K562 (cell line): Measurements from ENCODE around the gene MPL. TPM values are rescaled to one million over a fixed set of nuclear protein-coding genes. Genes with fewer than 3 reads are reported as not detected.

Source experiments
- ATAC-seq: fragments of 200-7000 bp; cut with Tn5 transposase; 3 replicates; pipeline ENCODE4 v1.9.1; 2020; ENCODE audit warnings: moderate library complexity
- BruUV-seq: library from RNA; stranded (reverse); fragments of 400-500 nt; replicated peaks from 2 replicates; lab custom pipeline; 2021; lab: Mats Ljungman, UMichigan
- CTCF ChIA-PET: fragments of 300-600 bp; formaldehyde crosslinking; extraction: SDS; loops from one replicate; lab custom pipeline; 2021; ENCODE audit warnings: low intra/inter-chr PET ratio; lab: Yijun Ruan, JAX
- POLR2A ChIA-PET: fragments of 300-600, 350-650 bp; sonication (Branson Sonifier 250); formaldehyde crosslinking; extraction: SDS; loops from one replicate; lab custom pipeline; 2021; ENCODE audit warnings: antibody characterized with exemption, inconsistent platforms; lab: Yijun Ruan, JAX
- DNase-seq, 4 experiments: peaks; one replicate each; pipeline versions ENCODE4 v3.0.0 to v3.0.0-alpha.2; 2011 to 2018; ENCODE audit warnings: low spot score in 3 of 4, mixed read lengths in 3 of 4; ENCODE audit errors: extremely low read depth in 1 of 4
- FAIRE-seq: peaks from 2 replicates; lab custom pipeline; 2011; peaks lifted over from hg19 to GRCh38; lab: Jason Lieb, UNC
- H2AFZ ChIP-seq: 2 replicates; pipeline ENCODE4 v1.6.0; 2011; ENCODE audit warnings: low read depth, low read length, control low read depth, inconsistent platforms
- H3K27ac ChIP-seq: fragments of 200-600 bp; 3 replicates; pipeline ENCODE4 v1.8.0; 2011; ENCODE audit warnings: low read depth, mild to moderate bottlenecking, control low read depth, inconsistent platforms, low read length, moderate library complexity, mixed read lengths; ENCODE audit errors: extremely low read depth
- H3K27me3 ChIP-seq, 2 experiments: fragments of 300-600 bp in 1 of 2; 2 replicates in 1 of 2; 3 replicates in 1 of 2; pipeline versions ENCODE4 v1.6.0 to v1.8.0; 2011; ENCODE audit warnings: inconsistent platforms in 2 of 2, low read length in 2 of 2, mild to moderate bottlenecking in 1 of 2, mixed read lengths in 1 of 2, moderate library complexity in 1 of 2; ENCODE audit not compliant: control insufficient read depth in 2 of 2, insufficient read depth in 2 of 2
- H3K36me3 ChIP-seq: fragments of 300-600 bp; 3 replicates; pipeline ENCODE4 v1.8.0; 2011; ENCODE audit warnings: mild to moderate bottlenecking, low read length, inconsistent platforms; ENCODE audit not compliant: control insufficient read depth, insufficient read depth
- H3K4me1 ChIP-seq, 2 experiments: fragments of 200-600 bp in 1 of 2; replicated peaks in 1 of 2; 2 replicates in 1 of 2; 3 replicates in 1 of 2; pipeline versions ENCODE4 v1.5.1 to v1.8.0; 2011; ENCODE audit warnings: inconsistent platforms in 2 of 2, low read length in 2 of 2, mild to moderate bottlenecking in 1 of 2, mixed read lengths in 1 of 2, moderate library complexity in 1 of 2; ENCODE audit not compliant: control insufficient read depth in 2 of 2, insufficient read depth in 2 of 2
- H3K4me2 ChIP-seq: 2 replicates; pipeline ENCODE4 v1.6.1; 2011; ENCODE audit warnings: low read length, control low read depth, inconsistent platforms, mixed read lengths; ENCODE audit not compliant: insufficient read depth
- H3K4me3 ChIP-seq: fragments of 200-600 bp; sonication (generic), shearing (Covaris generic); 2 replicates; pipeline ENCODE4 v1.5.1; 2016; ENCODE audit warnings: control low read depth, inconsistent platforms
- H3K79me2 ChIP-seq: fragments of 200-600 bp; 3 replicates; pipeline ENCODE4 v1.8.0; 2011; ENCODE audit warnings: low read length, inconsistent platforms; ENCODE audit not compliant: control insufficient read depth, insufficient read depth
- H3K9ac ChIP-seq, 2 experiments: 2 replicates each; pipeline versions ENCODE4 v1.6.0 to v1.6.1; 2011; ENCODE audit warnings: low read depth in 2 of 2, low read length in 2 of 2, control low read depth in 1 of 2, inconsistent platforms in 1 of 2, mild to moderate bottlenecking in 1 of 2, mixed read lengths in 1 of 2; ENCODE audit not compliant: insufficient read depth in 1 of 2
- H3K9me1 ChIP-seq: one replicate; pipeline ENCODE4 v1.6.0; 2011; ENCODE audit warnings: inconsistent platforms, mild to moderate bottlenecking, low read length, moderate library complexity; ENCODE audit not compliant: control insufficient read depth, insufficient read depth
- H3K9me3 ChIP-seq: replicated peaks from 2 replicates; pipeline ENCODE4 v1.5.1; 2011; ENCODE audit warnings: low read depth, low read length, inconsistent platforms; ENCODE audit not compliant: control insufficient read depth, insufficient read depth
- H4K20me1 ChIP-seq: replicated peaks from 2 replicates; pipeline ENCODE4 v1.6.1; 2011; ENCODE audit warnings: low read length, inconsistent platforms, mixed read lengths; ENCODE audit not compliant: control insufficient read depth, insufficient read depth
- ATF6 ChIP-seq: sonication (generic); formaldehyde crosslinking; IDR thresholded peaks from 2 replicates; pipeline ENCODE4 v1.4.0; 2020; ENCODE audit warnings: mild to moderate bottlenecking, missing genetic modification reagents
- EGR1 ChIP-seq: fragments of 450-650 bp; conservative IDR thresholded peaks from 2 replicates; pipeline ENCODE4 v1.6.1; 2017; ENCODE audit warnings: mild to moderate bottlenecking
- ELF1 ChIP-seq: fragments of 200-800 bp; sonication (Bioruptor generic); IDR thresholded peaks from 2 replicates; pipeline ENCODE4 v1.6.1; 2016; ENCODE audit warnings: missing genetic modification characterization, missing compliant biosample characterization
- ESRRA ChIP-seq: fragments of 450-650 bp; IDR thresholded peaks from 2 replicates; pipeline ENCODE4 v1.6.1; 2014; ENCODE audit warnings: low read depth, mild to moderate bottlenecking, moderate library complexity, borderline replicate concordance
- FUS ChIP-seq: fragments of 200-400 bp; formaldehyde crosslinking; optimal IDR thresholded peaks from 2 replicates; pipeline ENCODE3; 2017; ENCODE audit warnings: low read depth, low read length
- HDAC6 ChIP-seq: IDR thresholded peaks from 2 replicates; pipeline ENCODE4 v1.6.1; 2012; ENCODE audit warnings: low read depth, mild to moderate bottlenecking, control low read depth, inconsistent platforms, low read length, moderate library complexity
- MAFG ChIP-seq: fragments of 450-650 bp; conservative IDR thresholded peaks from 2 replicates; pipeline ENCODE4 v1.6.1; 2016; ENCODE audit warnings: missing genetic modification characterization, missing compliant biosample characterization
- MCM2 ChIP-seq: fragments of 450-650 bp; IDR thresholded peaks from 2 replicates; pipeline ENCODE4 v1.6.1; 2017; ENCODE audit warnings: low read depth, mild to moderate bottlenecking
- MYNN ChIP-seq, 2 experiments: sonication (generic); formaldehyde crosslinking in 1 of 2; IDR thresholded peaks; 2 replicates each; pipeline versions ENCODE4 v1.5.0 to v1.6.1; 2016 to 2020; ENCODE audit warnings: antibody characterized with exemption in 1 of 2, missing genetic modification reagents in 1 of 2
- RAD51 ChIP-seq: fragments of 450-650 bp; IDR thresholded peaks from 2 replicates; pipeline ENCODE4 v1.7.1; 2016; ENCODE audit warnings: low read depth, mild to moderate bottlenecking, borderline replicate concordance
- TBP ChIP-seq: optimal IDR thresholded peaks from 2 replicates; pipeline ENCODE3; 2011; ENCODE audit warnings: low read depth, low read length, improper control_type of control experiment
- THAP7 ChIP-seq: fragments of 250-450 bp; sonication (Bioruptor Pico); IDR thresholded peaks from 2 replicates; pipeline ENCODE4 v1.5.0; 2021
- U2AF1 ChIP-seq: fragments of 200-400 bp; formaldehyde crosslinking; optimal IDR thresholded peaks from 2 replicates; pipeline ENCODE3; 2017; ENCODE audit warnings: mild to moderate bottlenecking, low read depth, low read length, moderate library complexity
- ZBTB8A ChIP-seq: fragments of 450-650 bp; IDR thresholded peaks from 2 replicates; pipeline ENCODE4 v1.6.1; 2018; ENCODE audit warnings: mild to moderate bottlenecking, moderate library complexity; ENCODE audit not compliant: partially characterized antibody
- ZNF146 ChIP-seq: IDR thresholded peaks from one replicate; pipeline ENCODE4 v1.6.1; 2018; ENCODE audit warnings: missing compliant biosample characterization; ENCODE audit not compliant: unreplicated experiment
- WGBS: fragments of 100-300 bp; shearing (Covaris generic); methylation state at CpG from one replicate; pipeline ENCODE4 v1.1.6; 2016; ENCODE audit warnings: low coverage, mixed read lengths; ENCODE audit not compliant: insufficient coverage; ENCODE audit errors: missing lambda C conversion rate; 5-methylcytosine and 5-hydroxymethylcytosine counted together
- in situ Hi-C: fragments of 300-500 bp; cut with MboI; formaldehyde crosslinking; loops from 4 replicates; pipeline ENCODE4 v1.15.0; 2018; ENCODE audit warnings: inconsistent platforms, mixed read lengths
- intact Hi-C: fragments of 100-400 bp; cut with micrococcal nuclease; formaldehyde crosslinking; loops from 2 replicates; pipeline ENCODE4 v1.14.2; 2022
- polyA plus RNA-seq, 8 experiments: library from polyadenylated mRNA; depleted of rRNA in 4 of 8; stranded (reverse) in 5 of 8; unstranded in 3 of 8; fragments of >200 nt; fragmentation: Nextera tagmentation in 2 of 8; fragmentation: Illumina TruSeq in 1 of 8; extraction: Ambion mirVana in 2 of 8; extraction: Trizol in 1 of 8; gene quantifications; 2 replicates each; pipeline versions ENCODE4 v1.2.1 to v1.2.3, GENCODE V29; 2011 to 2014; ENCODE audit warnings: inconsistent platforms in 1 of 8, missing spikeins in 1 of 8
- total RNA-seq, 7 experiments: library from RNA; depleted of rRNA in 6 of 7; stranded (reverse); fragments of >200 nt in 6 of 7; fragmentation: Illumina TruSeq in 2 of 7; extraction: Trizol in 2 of 7; gene quantifications; 2 replicates each; pipeline versions ENCODE4 v1.2.1 to v1.2.3, GENCODE V29; 2011 to 2021; ENCODE audit warnings: low replicate concordance in 1 of 7

MPL gene
- total and polyA plus RNA-seq, 9 of the 15 experiments (the other 6 are each of a cell fraction or from before 2014, with no cell fraction given): not detected

- FAIRE-seq: no peak
- in situ Hi-C loops: no loop called here
- CTCF ChIA-PET: no interaction called here
These were observed 40.2 kb downstream of the MPL start for GRCh38 chr1:43377831-43378230.

More at GRCh38 chr1:43377831-43378230, 40.2 kb downstream of the MPL start:
- Histone ChIP-seq H3K9ac (no peak overlapping the region), H4K20me1 (0 out of 2 replicates have a peak, but pooled peaks cover 8% of the 10 kb centered on the region), H3K27me3 (no peaks in the 10 kb centered on the region), H3K4me2 (no peak overlapping the region), H3K27ac (no peak overlapping the region), H2AFZ (no peak overlapping the region), H3K9me1 (peaks cover 1% of the 10 kb centered on the region), H3K4me3 (no peak overlapping the region), H3K9me3 (no peaks in the 10 kb centered on the region), H3K36me3 (peaks cover 12% of the 10 kb centered on the region; the same call in 1 of the 3 replicates), H3K79me2 (no peaks in the 10 kb centered on the region), H3K4me1 (peaks cover 0 to 9% of the 10 kb centered on the region in 2 experiments; a peak in 2 of 5 replicates)
- 21% methylated on average over 1 of the region's 1 CpG for WGBS
- intact Hi-C loops: no loop called here
- no TSS peak for BruUV-seq
- no peak for ATAC-seq
- TF ChIP-seq ZNF146 (CRISPR knock-in tag) (no peak), THAP7 (CRISPR knock-in tag) (no peak), ELF1 (tag) (no peak), ESRRA (no peak), ATF6 (CRISPR knock-in tag) (no peak), RAD51 (no peak), MYNN (IDR thresholded peaks at IDR 0.05) (no peak), MYNN (CRISPR knock-in tag; IDR thresholded peaks at IDR 0.05) (no peak), FUS (no peak), EGR1 (no peak), TBP (no peak), ZBTB8A (no peak), MCM2 (no peak), HDAC6 (no peak), U2AF1 (no peak), MAFG (tag) (no peak)
- POLR2A ChIA-PET: interaction anchor here (0.6 to 7.2 kb wide), 8 partner anchors 10 to 64 kb away, joined by 3 to 72 read pairs (median 3); partner anchors contain the start of genes CDC20, ELOVL1, MED8 and SZT2
- no peak for DNase-seq
